Colonic mucosa (tissue), 4 donors: ENCODE measurements around the gene CSNK1G2. TPM values are rescaled to one million over a fixed set of nuclear protein-coding genes. Genes with fewer than 3 reads are reported as not detected.

Experiments used
- DNase-seq: peaks from one replicate; pipeline ENCODE4 v3.0.0-alpha.2; 2020
- H3K27ac ChIP-seq: fragments of 200-600 bp; one replicate; pipeline ENCODE4 v1.8.0; 2021
- H3K27me3 ChIP-seq: fragments of 200-600 bp; one replicate; pipeline ENCODE4 v1.8.0; 2021
- H3K36me3 ChIP-seq: fragments of 200-600 bp; one replicate; pipeline ENCODE4 v1.8.0; 2021
- H3K4me1 ChIP-seq: fragments of 200-600 bp; one replicate; pipeline ENCODE4 v1.8.0; 2021; ENCODE audit warnings: mild to moderate bottlenecking
- H3K4me3 ChIP-seq: fragments of 200-600 bp; one replicate; pipeline ENCODE4 v1.8.0; 2021
- H3K9ac ChIP-seq, 2 donors: one replicate each; pipeline ENCODE4 v1.7.0; 2013; ENCODE audit warnings: control low read depth in 2 of 2, low read depth in 2 of 2, low read length in 2 of 2
- H3K9me3 ChIP-seq: fragments of 200-600 bp; one replicate; pipeline ENCODE4 v1.8.0; 2021
- intact Hi-C: fragments of 100-400 bp; cut with DNase I; formaldehyde crosslinking; loops from one replicate; pipeline ENCODE4 v1.14.1; 2022
- total RNA-seq, 2 donors: library from RNA; stranded (reverse); fragmentation: NEBNext Ultra II Directional in 1 of 2; extraction: Animal tissue kit (Norgen Biotek cat#: 25700) in 1 of 2; gene quantifications; one replicate each; pipeline ENCODE4 v1.2.1, GENCODE V29; 2021
- TF ChIP-seq, protein P1 (sequence below): fragments of 200-600 bp; IDR thresholded peaks from one replicate; pipeline ENCODE4 v1.8.0; 2022; ENCODE audit warnings: antibody characterized with exemption, mild to moderate bottlenecking
- donor health status: healthy.
- donor health status: DM: no; HTN: no; CAD: no.
- donor health status: DM: no; HTN: no; CAD: no.

CSNK1G2 gene
- total RNA-seq, 2 donors from 2014 or later: 55.3 to 61.0 TPM

DNA sequence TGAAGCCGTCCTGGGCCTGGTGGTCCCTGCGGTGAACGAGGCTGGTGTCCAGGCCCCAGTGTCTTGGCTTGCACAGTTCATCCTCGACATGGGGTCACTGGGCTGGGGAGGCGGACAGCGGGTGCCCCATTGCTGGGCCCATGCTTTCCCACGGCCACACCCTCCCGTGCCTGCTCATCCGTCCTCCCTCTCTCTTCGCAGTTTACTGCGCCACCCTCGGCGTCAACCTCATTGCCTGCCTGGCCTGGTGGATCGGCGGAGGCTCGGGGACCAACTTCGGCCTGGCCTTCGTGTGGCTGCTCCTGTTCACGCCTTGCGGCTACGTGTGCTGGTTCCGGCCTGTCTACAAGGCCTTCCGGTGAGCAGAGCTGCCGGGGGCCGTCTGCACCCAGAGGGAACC lies 23.0 kb upstream of the CSNK1G2 start:
- no peak for DNase-seq
- H3K36me3 ChIP-seq: peaks cover 7% of the 10 kb centered on the region
- intact Hi-C loops: no loop called here
- H3K9me3 ChIP-seq: no peaks in the 10 kb centered on the region
- no peak overlapping the region for H3K27ac ChIP-seq
- H3K4me3 ChIP-seq: no peak overlapping the region
- no peak overlapping the region for H3K9ac ChIP-seq
- TF ChIP-seq, protein P1, sequence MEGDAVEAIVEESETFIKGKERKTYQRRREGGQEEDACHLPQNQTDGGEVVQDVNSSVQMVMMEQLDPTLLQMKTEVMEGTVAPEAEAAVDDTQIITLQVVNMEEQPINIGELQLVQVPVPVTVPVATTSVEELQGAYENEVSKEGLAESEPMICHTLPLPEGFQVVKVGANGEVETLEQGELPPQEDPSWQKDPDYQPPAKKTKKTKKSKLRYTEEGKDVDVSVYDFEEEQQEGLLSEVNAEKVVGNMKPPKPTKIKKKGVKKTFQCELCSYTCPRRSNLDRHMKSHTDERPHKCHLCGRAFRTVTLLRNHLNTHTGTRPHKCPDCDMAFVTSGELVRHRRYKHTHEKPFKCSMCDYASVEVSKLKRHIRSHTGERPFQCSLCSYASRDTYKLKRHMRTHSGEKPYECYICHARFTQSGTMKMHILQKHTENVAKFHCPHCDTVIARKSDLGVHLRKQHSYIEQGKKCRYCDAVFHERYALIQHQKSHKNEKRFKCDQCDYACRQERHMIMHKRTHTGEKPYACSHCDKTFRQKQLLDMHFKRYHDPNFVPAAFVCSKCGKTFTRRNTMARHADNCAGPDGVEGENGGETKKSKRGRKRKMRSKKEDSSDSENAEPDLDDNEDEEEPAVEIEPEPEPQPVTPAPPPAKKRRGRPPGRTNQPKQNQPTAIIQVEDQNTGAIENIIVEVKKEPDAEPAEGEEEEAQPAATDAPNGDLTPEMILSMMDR: no peak
- H3K4me1 ChIP-seq: no peaks in the 10 kb centered on the region
- H3K27me3 ChIP-seq: no peaks in the 10 kb centered on the region

DNA sequence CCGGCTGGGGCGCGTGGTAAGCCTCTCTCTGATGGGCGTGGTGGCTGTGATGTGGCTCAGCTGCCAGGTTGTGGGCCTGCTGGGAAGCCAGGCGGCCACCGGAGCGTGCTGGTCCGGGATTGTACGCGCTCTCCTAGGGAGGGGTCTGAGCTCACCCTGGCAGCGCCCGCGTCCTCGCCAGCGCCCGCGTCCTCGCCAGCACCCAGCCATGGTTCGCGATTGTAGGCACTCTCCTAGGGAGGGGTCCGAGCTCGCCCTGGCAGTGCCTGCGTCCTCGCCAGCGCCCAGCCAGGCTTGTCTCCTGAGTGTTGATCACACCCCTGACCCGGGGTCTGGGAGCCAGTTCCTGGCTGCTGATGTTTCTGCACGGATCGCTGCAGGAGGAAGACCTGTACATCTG lies 22.0 kb upstream of the CSNK1G2 start:
- Histone ChIP-seq H3K36me3 (no peaks in the 10 kb centered on the region), H3K9me3 (no peaks in the 10 kb centered on the region), H3K27me3 (no peaks in the 10 kb centered on the region), H3K4me3 (no peak overlapping the region), H3K9ac (no peak overlapping the region), H3K27ac (no peak overlapping the region), H3K4me1 (no peaks in the 10 kb centered on the region)
- no peak for DNase-seq
- intact Hi-C loops: no loop called here
- TF ChIP-seq, protein P1: no peak

DNA sequence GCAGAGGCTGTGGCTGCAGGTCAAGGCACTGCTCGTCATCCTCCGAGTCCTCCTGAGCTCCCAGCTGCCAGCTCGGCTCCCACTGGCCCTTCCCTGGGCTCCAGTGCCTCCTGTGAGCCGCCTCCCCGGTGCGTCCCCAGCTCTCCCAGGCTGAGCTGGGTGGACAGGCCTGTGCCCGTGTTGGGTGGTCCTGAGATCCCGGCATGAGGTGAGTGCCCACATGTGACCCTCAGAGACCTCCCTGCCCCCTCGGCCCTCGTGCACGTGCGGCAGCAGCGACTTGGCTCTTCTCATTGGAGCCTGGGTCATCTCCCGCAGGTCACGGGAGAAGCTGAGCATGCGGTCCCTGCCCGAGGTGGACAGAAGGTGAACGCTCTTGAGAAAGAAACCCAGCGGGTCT lies 20.3 kb upstream of the CSNK1G2 start:
- H3K4me1 ChIP-seq: no peaks in the 10 kb centered on the region
- H3K36me3 ChIP-seq: no peaks in the 10 kb centered on the region
- intact Hi-C loops: no loop called here
- H3K27me3 ChIP-seq: no peaks in the 10 kb centered on the region
- DNase-seq: no peak
- no peak overlapping the region for H3K9ac ChIP-seq
- no peak overlapping the region for H3K4me3 ChIP-seq
- TF ChIP-seq, protein P1: no peak
- no peak overlapping the region for H3K27ac ChIP-seq
- H3K9me3 ChIP-seq: no peaks in the 10 kb centered on the region

DNA sequence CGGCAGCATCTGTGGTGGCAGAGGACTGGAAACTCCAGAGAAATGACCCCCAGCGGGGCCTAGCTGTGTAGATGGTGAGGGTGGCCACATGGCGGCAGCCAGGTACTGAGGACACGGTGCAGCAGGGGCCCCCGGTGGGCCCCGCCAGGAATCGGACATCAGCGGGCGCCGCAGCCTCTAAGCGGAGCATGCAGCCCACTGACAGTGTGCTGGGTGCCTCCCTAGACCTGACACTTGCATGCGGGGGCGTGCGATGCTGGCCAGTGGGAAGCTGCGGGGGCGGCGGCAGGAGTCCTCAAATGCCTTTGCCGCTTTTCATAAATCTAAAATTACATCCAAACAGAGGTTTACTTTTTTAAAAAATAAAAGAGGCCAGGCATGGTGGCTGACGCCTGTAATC lies 19.6 kb upstream of the CSNK1G2 start:
- Histone ChIP-seq H3K36me3 (no peaks in the 10 kb centered on the region), H3K27ac (no peak overlapping the region), H3K4me1 (no peaks in the 10 kb centered on the region), H3K9ac (no peak overlapping the region), H3K4me3 (no peak overlapping the region), H3K27me3 (no peaks in the 10 kb centered on the region), H3K9me3 (no peaks in the 10 kb centered on the region)
- no peak for DNase-seq
- TF ChIP-seq, protein P1: no peak
- intact Hi-C loops: no loop called here

DNA sequence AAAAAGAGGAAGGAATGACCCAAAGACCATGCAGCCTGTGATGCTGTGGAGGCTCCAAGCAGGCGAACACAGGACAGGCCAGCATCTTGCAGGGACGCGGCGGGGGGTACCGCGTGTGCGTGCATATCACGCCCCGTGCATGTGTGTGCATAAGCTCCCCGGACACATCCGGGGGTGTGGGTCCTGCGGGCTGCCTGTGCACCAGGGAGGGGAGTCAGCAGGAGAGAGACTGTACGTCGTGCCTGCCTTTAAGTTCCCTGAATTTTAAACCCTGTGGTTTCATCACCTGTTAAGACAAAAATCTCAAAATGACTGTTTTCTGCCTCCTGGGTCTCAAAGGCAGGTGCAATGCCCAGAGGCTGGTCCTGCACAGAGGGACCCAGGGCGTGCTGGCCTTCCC lies 19.1 kb upstream of the CSNK1G2 start:
- Histone ChIP-seq H3K9me3 (no peaks in the 10 kb centered on the region), H3K27ac (no peak overlapping the region), H3K4me3 (no peak overlapping the region), H3K36me3 (no peaks in the 10 kb centered on the region), H3K9ac (no peak overlapping the region), H3K4me1 (no peaks in the 10 kb centered on the region), H3K27me3 (no peaks in the 10 kb centered on the region)
- intact Hi-C loops: no loop called here
- no peak for DNase-seq
- TF ChIP-seq, protein P1: no peak

DNA sequence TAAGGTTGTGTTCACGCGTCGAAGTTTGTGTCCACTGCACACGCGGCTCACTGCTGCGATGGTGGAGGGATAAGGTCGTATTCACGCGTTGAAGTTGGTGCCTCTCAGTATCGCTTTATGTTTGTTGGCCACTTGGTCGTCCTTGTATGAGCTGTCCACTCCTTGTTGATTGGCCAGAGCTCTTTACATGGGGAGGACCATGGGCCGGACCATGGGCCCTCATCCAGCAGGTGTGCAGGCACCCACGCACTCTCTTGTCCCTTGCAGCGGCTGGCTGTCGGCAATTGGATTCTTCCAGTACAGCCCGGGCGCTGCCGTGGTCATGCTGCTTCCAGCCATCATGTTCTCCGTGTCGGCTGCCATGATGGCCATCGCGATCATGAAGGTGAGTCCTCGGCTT lies 18.2 kb upstream of the CSNK1G2 start:
- TF ChIP-seq, protein P1: no peak
- no peaks in the 10 kb centered on the region for H3K9me3 ChIP-seq
- no peaks in the 10 kb centered on the region for H3K36me3 ChIP-seq
- intact Hi-C loops: no loop called here
- H3K27me3 ChIP-seq: no peaks in the 10 kb centered on the region
- no peak overlapping the region for H3K9ac ChIP-seq
- H3K4me3 ChIP-seq: no peak overlapping the region
- no peak overlapping the region for H3K27ac ChIP-seq
- no peaks in the 10 kb centered on the region for H3K4me1 ChIP-seq
- no peak for DNase-seq
